Astrocyte (in vitro differentiated cells and primary cell): ENCODE results near the gene CDH26. TPM values are rescaled to one million over a fixed set of nuclear protein-coding genes. Genes with fewer than 3 reads are reported as not detected.
A peak's percentile ranks its signal among the peaks of the same experiment; 100 is the strongest.

ENCODE experiments used
- DNase-seq: peaks from one replicate; pipeline ENCODE4 v3.0.0-alpha.2; 2010; ENCODE audit warnings: low read depth
- FAIRE-seq: peaks from 2 replicates; lab custom pipeline; 2011; peaks lifted over from hg19 to GRCh38; lab: Jason Lieb, UNC
- H2AFZ ChIP-seq: 2 replicates; pipeline ENCODE4 v1.6.0; 2012; ENCODE audit warnings: low read depth, low read length, inconsistent platforms
- H3K27ac ChIP-seq: 2 replicates; pipeline ENCODE4 v1.5.1; 2011; ENCODE audit warnings: low read depth, low read length, inconsistent platforms
- H3K27me3 ChIP-seq: 2 replicates; pipeline ENCODE4 v1.6.0; 2011; ENCODE audit warnings: low read length, inconsistent platforms; ENCODE audit not compliant: insufficient read depth
- H3K36me3 ChIP-seq: 2 replicates; pipeline ENCODE4 v1.5.1; 2011; ENCODE audit warnings: low read length, inconsistent platforms; ENCODE audit not compliant: insufficient read depth
- H3K4me1 ChIP-seq: 2 replicates; pipeline ENCODE4 v1.5.1; 2011; ENCODE audit warnings: low read length, inconsistent platforms; ENCODE audit not compliant: insufficient read depth
- H3K4me2 ChIP-seq: 2 replicates; pipeline ENCODE4 v1.6.0; 2012; ENCODE audit warnings: low read length, inconsistent platforms
- H3K4me3 ChIP-seq: 2 replicates; pipeline ENCODE4 v1.5.1; 2011; ENCODE audit warnings: low read depth, mild to moderate bottlenecking, low read length, inconsistent platforms; ENCODE audit not compliant: insufficient read depth
- H3K79me2 ChIP-seq: 2 replicates; pipeline ENCODE4 v1.6.0; 2012; ENCODE audit warnings: mild to moderate bottlenecking, low read length, inconsistent platforms; ENCODE audit not compliant: insufficient read depth
- H3K9ac ChIP-seq: 2 replicates; pipeline ENCODE4 v1.6.0; 2012; ENCODE audit warnings: mild to moderate bottlenecking, low read length, inconsistent platforms
- H3K9me3 ChIP-seq: 2 replicates; pipeline ENCODE4 v1.5.1; 2012; ENCODE audit warnings: low read depth, mild to moderate bottlenecking, low read length, inconsistent platforms; ENCODE audit not compliant: insufficient read depth
- H4K20me1 ChIP-seq: 2 replicates; pipeline ENCODE4 v1.6.0; 2012; ENCODE audit warnings: low read length, inconsistent platforms; ENCODE audit not compliant: insufficient read depth
- H3K27ac Mint-ChIP-seq: one replicate; pipeline ENCODE4 v1.8.0; 2021; ENCODE audit warnings: mild to moderate bottlenecking, mixed read lengths; ENCODE audit not compliant: unreplicated experiment
- H3K27me3 Mint-ChIP-seq: one replicate; pipeline ENCODE4 v1.8.0; 2021; ENCODE audit warnings: low read depth, mixed read lengths; ENCODE audit not compliant: unreplicated experiment
- H3K36me3 Mint-ChIP-seq: one replicate; pipeline ENCODE4 v1.8.0; 2021; ENCODE audit warnings: low read depth, mixed read lengths; ENCODE audit not compliant: unreplicated experiment
- H3K4me1 Mint-ChIP-seq: one replicate; pipeline ENCODE4 v1.8.0; 2021; ENCODE audit warnings: low read depth, mixed read lengths; ENCODE audit not compliant: unreplicated experiment
- H3K4me3 Mint-ChIP-seq: one replicate; pipeline ENCODE4 v1.8.0; 2021; ENCODE audit warnings: mild to moderate bottlenecking, moderate library complexity, mixed read lengths; ENCODE audit not compliant: unreplicated experiment
- H3K9me3 Mint-ChIP-seq: one replicate; pipeline ENCODE4 v1.8.0; 2021; ENCODE audit warnings: mild to moderate bottlenecking, mixed read lengths; ENCODE audit not compliant: unreplicated experiment
- EZH2 ChIP-seq: IDR thresholded peaks from 2 replicates; pipeline ENCODE4 v1.6.1; 2012; ENCODE audit warnings: mild to moderate bottlenecking, low read length, inconsistent platforms; ENCODE audit not compliant: insufficient read depth
- total RNA-seq: library from RNA; stranded (reverse); gene quantifications from 2 replicates; pipeline ENCODE4 v1.2.1, GENCODE V29; 2021
- TF ChIP-seq, protein P1 (sequence below): IDR thresholded peaks from 2 replicates; pipeline ENCODE4 v1.5.1; 2011; ENCODE audit warnings: low read depth, mild to moderate bottlenecking, inconsistent platforms, low read length, moderate library complexity; ENCODE audit not compliant: insufficient read depth

CDH26 gene
- total RNA-seq, 1 donor from 2014 or later, result 0.34 TPM

GRCh38 chr20:60057866-60058807 is 99.9 kb downstream of the CDH26 start:
- peaks cover 7% of the 10 kb centered on the region for H3K27me3 Mint-ChIP-seq
- Histone ChIP-seq H3K79me2 (no peaks in the 10 kb centered on the region), H3K4me3 (no peak overlapping the region), H3K4me2 (peak overlapping the region; percentile 6), H3K36me3 (no peaks in the 10 kb centered on the region), H2AFZ (peak overlapping the region; percentile 19), H3K27me3 (no peaks in the 10 kb centered on the region), H3K27ac (no peak overlapping the region), H4K20me1 (no peaks in the 10 kb centered on the region), H3K4me1 (peaks cover 12% of the 10 kb centered on the region), H3K9me3 (no peaks in the 10 kb centered on the region), H3K9ac (peak overlapping the region; percentile 31)
- no peaks in the 10 kb centered on the region for H3K9me3 Mint-ChIP-seq
- no peaks in the 10 kb centered on the region for H3K36me3 Mint-ChIP-seq
- no peak overlapping the region for H3K4me3 Mint-ChIP-seq
- TF ChIP-seq EZH2, result no peak
- TF ChIP-seq, protein P1, sequence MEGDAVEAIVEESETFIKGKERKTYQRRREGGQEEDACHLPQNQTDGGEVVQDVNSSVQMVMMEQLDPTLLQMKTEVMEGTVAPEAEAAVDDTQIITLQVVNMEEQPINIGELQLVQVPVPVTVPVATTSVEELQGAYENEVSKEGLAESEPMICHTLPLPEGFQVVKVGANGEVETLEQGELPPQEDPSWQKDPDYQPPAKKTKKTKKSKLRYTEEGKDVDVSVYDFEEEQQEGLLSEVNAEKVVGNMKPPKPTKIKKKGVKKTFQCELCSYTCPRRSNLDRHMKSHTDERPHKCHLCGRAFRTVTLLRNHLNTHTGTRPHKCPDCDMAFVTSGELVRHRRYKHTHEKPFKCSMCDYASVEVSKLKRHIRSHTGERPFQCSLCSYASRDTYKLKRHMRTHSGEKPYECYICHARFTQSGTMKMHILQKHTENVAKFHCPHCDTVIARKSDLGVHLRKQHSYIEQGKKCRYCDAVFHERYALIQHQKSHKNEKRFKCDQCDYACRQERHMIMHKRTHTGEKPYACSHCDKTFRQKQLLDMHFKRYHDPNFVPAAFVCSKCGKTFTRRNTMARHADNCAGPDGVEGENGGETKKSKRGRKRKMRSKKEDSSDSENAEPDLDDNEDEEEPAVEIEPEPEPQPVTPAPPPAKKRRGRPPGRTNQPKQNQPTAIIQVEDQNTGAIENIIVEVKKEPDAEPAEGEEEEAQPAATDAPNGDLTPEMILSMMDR, result no peak
- FAIRE-seq (no peak), DNase-seq (peak; percentile 65)
- peaks cover 16% of the 10 kb centered on the region for H3K4me1 Mint-ChIP-seq
- H3K27ac Mint-ChIP-seq, result peak overlapping the region; percentile 75

DNA sequence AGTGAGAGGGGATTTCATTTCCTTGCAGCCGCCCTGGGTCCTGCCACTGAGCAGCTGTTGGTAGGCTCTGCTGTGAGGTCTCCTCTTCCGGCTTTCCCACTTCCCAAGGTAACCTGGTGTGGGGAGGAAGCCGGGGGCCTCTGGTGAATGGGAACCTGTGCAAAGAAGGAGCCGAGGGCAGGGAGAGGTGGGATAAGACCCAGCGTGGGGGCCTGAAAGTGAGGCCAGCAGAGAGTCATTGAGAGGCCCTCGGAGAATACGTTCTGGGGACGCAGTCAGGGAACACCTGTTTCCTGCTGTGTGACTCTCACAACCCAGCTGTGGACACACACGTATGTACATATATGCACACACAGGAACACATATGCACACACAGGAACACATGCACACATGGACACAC is 100.7 kb downstream of the CDH26 start:
- DNase-seq (no peak), FAIRE-seq (no peak)
- H3K4me3 ChIP-seq, result no peak overlapping the region
- no peak overlapping the region for H3K4me2 ChIP-seq
- H3K79me2 ChIP-seq, result no peaks in the 10 kb centered on the region
- TF ChIP-seq, protein P1, result no peak
- no peak for TF ChIP-seq EZH2
- H3K36me3 ChIP-seq, result no peaks in the 10 kb centered on the region
- peaks cover 7% of the 10 kb centered on the region for H3K27me3 Mint-ChIP-seq
- H3K9ac ChIP-seq, result peak overlapping the region; percentile 31
- H3K4me1 Mint-ChIP-seq, result peaks cover 22% of the 10 kb centered on the region
- H3K9me3 ChIP-seq, result no peaks in the 10 kb centered on the region
- no peak overlapping the region for H3K27ac ChIP-seq
- no peak overlapping the region for H3K4me3 Mint-ChIP-seq
- no peaks in the 10 kb centered on the region for H3K9me3 Mint-ChIP-seq
- H3K4me1 ChIP-seq, result peaks cover 15% of the 10 kb centered on the region
- no peak overlapping the region for H2AFZ ChIP-seq
- H3K36me3 Mint-ChIP-seq, result no peaks in the 10 kb centered on the region
- no peaks in the 10 kb centered on the region for H3K27me3 ChIP-seq
- no peak overlapping the region for H3K27ac Mint-ChIP-seq
- H4K20me1 ChIP-seq, result no peaks in the 10 kb centered on the region
